Psoas muscle (tissue), 8 donors: ENCODE measurements around the gene CDHR4. TPM values are rescaled to one million over a fixed set of nuclear protein-coding genes. Genes with fewer than 3 reads are reported as not detected.

Experiments
- ATAC-seq, 4 donors: fragments of 200-7000 bp; cut with Tn5 transposase; one replicate each; pipeline ENCODE4 v1.9.1; 2020; ENCODE audit warnings: moderate library complexity in 3 of 4, mild to moderate bottlenecking in 2 of 4
- DNase-seq, 2 donors: peaks; one replicate each; pipeline ENCODE4 v3.0.0-alpha.2; 2020
- H3K27ac ChIP-seq: fragments of 200-600 bp; one replicate; pipeline ENCODE4 v1.8.0; 2022
- H3K27me3 ChIP-seq, 3 donors: fragments of 200-600 bp in 1 of 3; one replicate each; pipeline versions ENCODE4 v1.6.1 to v1.8.0; 2013 to 2022; ENCODE audit warnings: low read length in 2 of 3, mild to moderate bottlenecking in 2 of 3, moderate library complexity in 1 of 3; ENCODE audit not compliant: insufficient read depth in 3 of 3
- H3K36me3 ChIP-seq, 2 donors: fragments of 200-600 bp in 1 of 2; one replicate each; pipeline versions ENCODE4 v1.6.1 to v1.8.0; 2013 to 2022; ENCODE audit warnings: low read depth in 1 of 2, mild to moderate bottlenecking in 1 of 2, moderate library complexity in 1 of 2; ENCODE audit not compliant: insufficient read depth in 1 of 2
- H3K4me1 ChIP-seq: fragments of 200-600 bp; one replicate; pipeline ENCODE4 v1.8.0; 2022
- H3K4me3 ChIP-seq: fragments of 200-600 bp; one replicate; pipeline ENCODE4 v1.8.0; 2022; ENCODE audit warnings: mild to moderate bottlenecking
- H3K9me3 ChIP-seq: fragments of 200-600 bp; one replicate; pipeline ENCODE4 v1.8.0; 2022
- CTCF ChIP-seq: fragments of 200-600 bp; IDR thresholded peaks from one replicate; pipeline ENCODE4 v1.8.0; 2022; ENCODE audit warnings: antibody characterized with exemption
- WGBS, 3 donors: extraction: QIAGEN DNeasy Blood & Tissue Kit; methylation state at CpG; one replicate each; pipeline versions ENCODE4 v1.1.6 to v1.1.7; 2013; 5-methylcytosine and 5-hydroxymethylcytosine counted together
- intact Hi-C, 2 donors: fragments of 100-400 bp; cut with DNase I; formaldehyde crosslinking; loops; one replicate each; pipeline versions ENCODE4 v1.11.0 to v1.14.2; 2022
- polyA plus RNA-seq, 3 donors: library from polyadenylated mRNA; stranded (reverse); fragments of 200-250 nt; gene quantifications; one replicate each; pipeline ENCODE4 v1.2.3, GENCODE V29; 2013
- total RNA-seq, 4 donors: library from RNA; stranded (reverse); fragmentation: NEBNext Ultra II Directional in 2 of 4; extraction: Animal tissue kit (Norgen Biotek cat#: 25700) in 2 of 4; gene quantifications; one replicate each; pipeline versions ENCODE4 v1.2.1 to v1.2.4, GENCODE V29; 2021 to 2023
- donor health status: healthy with polysubstance abuse.
- donor health status: DM: no; HTN: no; CAD: no; lungs with moderate emphysema.
- donor health status: Bipolar disorder and iron deficiency.
- donor health status: healthy.
- donor health status: DM: yes; HTN: yes; CAD: no.
- donor health status: DM: no; HTN: no; CAD: no.
- donor health status: DM: no; HTN: no; CAD: no.
- donor health status: DM: yes; HTN: yes; CAD: no.

The CDHR4 gene
- total and polyA plus RNA-seq, 7 donors: 0.03 to 0.28 TPM; not detected in 5

- Histone ChIP-seq H3K9me3 (no peaks in the 10 kb centered on the region), H3K36me3 (peaks cover 0 to 12% of the 10 kb centered on the region in 2 donors), H3K27ac (peak overlapping the region; percentile 93), H3K27me3 (no peaks in the 10 kb centered on the region), H3K4me3 (no peak overlapping the region), H3K4me1 (peaks cover 40% of the 10 kb centered on the region)
- no peak for TF ChIP-seq CTCF
- intact Hi-C loops: no loop called here
- DNase-seq (no peak), ATAC-seq (no peak)
- WGBS, 3 donors: 68 to 74% (median 70%) methylated on average over 13 of the region's 13 CpGs
Observed at GRCh38 chr3:49807431-49808114, 7.9 kb upstream of the CDHR4 start.

DNA sequence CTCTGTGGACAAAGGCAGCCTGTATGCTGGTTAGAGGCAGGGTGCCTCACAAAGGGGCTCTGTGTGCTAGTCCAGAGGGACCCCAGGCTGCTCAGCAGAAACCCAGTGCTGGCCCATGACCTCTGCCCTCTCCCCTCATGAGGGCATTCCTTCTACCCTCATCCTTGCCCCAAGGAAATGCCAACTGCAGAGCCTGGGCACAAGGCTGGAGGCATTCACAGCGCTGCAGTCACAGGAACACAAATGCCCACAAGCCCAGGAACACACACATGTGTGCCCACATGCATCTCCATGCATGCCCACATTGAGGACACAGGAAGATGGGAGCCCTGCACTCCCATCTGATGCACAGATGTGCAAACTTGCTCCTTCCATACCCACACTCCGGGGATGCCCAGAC is 7.2 kb upstream of the CDHR4 start:
- Histone ChIP-seq H3K9me3 (no peaks in the 10 kb centered on the region), H3K27me3 (no peaks in the 10 kb centered on the region), H3K27ac (peak overlapping the region; percentile 93), H3K4me3 (no peak overlapping the region), H3K4me1 (peaks cover 38% of the 10 kb centered on the region), H3K36me3 (peaks cover 0 to 10% of the 10 kb centered on the region in 2 donors)
- DNase-seq: no peak
- intact Hi-C loops: no loop called here
- ATAC-seq: no peak
- no peak for TF ChIP-seq CTCF
- WGBS, 3 donors: 78 to 83% (median 81%) methylated on average over 2 of the region's 2 CpGs

DNA sequence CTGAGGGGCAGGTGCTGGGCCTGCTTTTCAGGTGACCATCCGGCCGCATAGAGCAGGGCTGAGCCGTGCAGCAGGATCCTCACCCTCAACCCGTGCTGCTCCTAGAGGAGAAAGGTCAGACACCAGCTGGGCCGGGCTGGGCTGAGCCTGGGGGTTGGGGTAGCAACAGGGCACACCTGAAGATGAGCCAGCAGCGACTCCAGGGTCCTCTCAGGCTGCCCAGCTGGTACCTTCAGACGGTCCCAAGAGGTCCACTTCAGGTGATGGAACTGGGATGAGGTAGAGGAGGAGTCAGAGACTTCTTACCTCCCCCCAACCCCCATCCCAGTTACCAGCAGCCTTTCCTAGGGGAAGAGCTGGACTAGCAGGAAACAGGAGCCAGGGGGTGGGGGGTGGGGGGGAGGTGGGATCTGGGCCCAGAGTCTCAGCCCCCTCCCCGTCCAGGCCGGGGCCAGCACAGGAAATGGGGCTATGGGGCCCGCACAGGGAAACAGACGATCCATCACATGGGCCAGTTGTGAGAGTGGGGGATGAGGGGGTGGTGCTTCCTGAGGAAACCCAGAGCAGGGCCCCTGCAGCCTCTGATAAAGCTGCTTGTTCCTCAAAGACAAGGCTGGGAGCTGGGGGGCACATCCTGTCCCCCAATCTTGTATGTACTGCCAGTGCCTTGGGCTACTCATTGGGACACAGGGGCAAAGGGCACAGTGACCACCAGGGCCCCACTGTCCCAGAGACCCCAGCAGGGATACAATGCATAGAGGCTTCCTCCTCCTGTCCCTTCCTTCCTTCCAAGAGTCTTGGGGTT is 6.4 kb upstream of the CDHR4 start:
- H3K27ac ChIP-seq: peak overlapping the region; percentile 93
- DNase-seq (peak in 1 of 2 donors; percentile 64), ATAC-seq (no peak)
- H3K4me1 ChIP-seq: peaks cover 38% of the 10 kb centered on the region
- H3K27me3 ChIP-seq: no peaks in the 10 kb centered on the region
- peak overlapping the region; percentile 76 for H3K4me3 ChIP-seq
- WGBS, 3 donors: 37 to 50% (median 41%) methylated on average over 8 to 11 of the region's 11 CpGs
- H3K9me3 ChIP-seq: no peaks in the 10 kb centered on the region
- H3K36me3 ChIP-seq: peaks cover 0 to 7% of the 10 kb centered on the region in 2 donors
- TF ChIP-seq CTCF: no peak
- intact Hi-C loops: no loop called here

DNA sequence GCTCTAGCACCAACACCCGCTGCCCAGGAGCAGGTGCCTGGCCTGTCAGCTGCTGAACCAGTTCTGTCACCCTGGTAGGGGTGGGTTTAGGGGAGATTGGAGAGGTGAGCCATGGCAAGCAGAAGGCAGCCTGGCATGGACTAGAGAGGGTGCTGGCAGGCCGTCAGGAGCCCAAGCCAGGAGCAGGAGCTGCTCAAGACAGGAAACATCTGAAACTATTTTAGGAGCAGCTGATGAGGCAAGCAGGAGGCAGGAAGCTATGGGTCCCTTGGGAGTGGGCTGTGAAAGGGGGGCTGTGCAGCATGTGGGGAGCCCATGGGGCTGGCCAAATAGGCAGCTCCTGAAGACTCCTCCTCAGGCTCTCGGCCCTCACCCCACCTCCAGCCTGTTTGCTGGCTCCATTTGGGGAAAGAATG is 5.7 kb upstream of the CDHR4 start:
- ATAC-seq (peak; percentile 76 to 79 (median 78)), DNase-seq (peak; percentile 87 to 94)
- H3K9me3 ChIP-seq: no peaks in the 10 kb centered on the region
- no peak for TF ChIP-seq CTCF
- H3K36me3 ChIP-seq: peaks cover 0 to 7% of the 10 kb centered on the region in 2 donors
- H3K27ac ChIP-seq: peak overlapping the region; percentile 93
- 0 to 10% (median 6%) methylated on average over 3 of the region's 3 CpGs for WGBS, 3 donors
- intact Hi-C loops: no loop called here
- peaks cover 38% of the 10 kb centered on the region for H3K4me1 ChIP-seq
- H3K4me3 ChIP-seq: peak overlapping the region; percentile 76
- no peaks in the 10 kb centered on the region for H3K27me3 ChIP-seq
